ENCODE measurements around the gene ATP9B.

ATP9B gene

DNA sequence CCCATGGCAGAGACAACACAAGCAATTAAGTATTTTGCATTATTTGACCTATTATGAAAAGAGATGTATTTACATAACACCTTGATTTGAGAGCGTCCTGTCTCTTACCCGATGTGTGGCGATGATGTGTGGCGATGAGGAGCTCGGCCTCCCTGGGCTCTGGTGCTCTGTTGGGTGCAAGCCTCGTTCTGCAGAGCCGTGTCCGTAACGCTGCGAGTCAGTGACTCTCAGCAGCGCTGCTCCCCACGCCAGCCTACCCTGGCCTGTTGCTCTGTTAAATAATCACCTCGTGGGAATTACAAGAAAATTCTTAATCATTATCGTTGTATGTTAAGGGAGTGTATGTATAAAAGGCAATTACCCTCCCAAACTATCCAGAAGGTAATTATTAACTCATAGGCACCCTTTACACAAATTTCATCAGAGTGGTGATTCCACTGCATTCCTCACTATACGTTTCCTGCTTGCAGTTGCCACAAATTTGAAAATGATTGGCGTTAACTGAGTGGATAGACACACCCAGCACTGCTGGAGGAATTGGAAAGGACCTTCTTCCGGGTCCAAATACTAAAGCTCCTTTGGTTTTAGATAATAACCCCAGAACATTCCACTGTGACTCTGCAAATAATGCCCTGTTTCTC is 274.5 kb downstream of the ATP9B start:
- Histone ChIP-seq H3K4me3 (ENCODE audit: insufficient read depth, low read depth, low read length) (no peak overlapping the region), H3K9me3 (ENCODE audit: control insufficient read depth, low read length) (no peaks in the 10 kb centered on the region), H3K36me3 (ENCODE audit: control insufficient read depth, insufficient read depth, low read length) (peaks cover 19% of the 10 kb centered on the region), H3K4me1 (ENCODE audit: control insufficient read depth, insufficient read depth, low read length) (no peaks in the 10 kb centered on the region), H3K27ac (ENCODE audit: insufficient read depth, low read depth, low read length, poor library complexity, severe bottlenecking) (no peak overlapping the region), H3K27me3 (ENCODE audit: control insufficient read depth, insufficient read depth, low read length, poor library complexity, severe bottlenecking) (no peaks in the 10 kb centered on the region)
- 88% methylated on average over 16 of the region's 17 CpGs for WGBS, 2 experiments

DNA sequence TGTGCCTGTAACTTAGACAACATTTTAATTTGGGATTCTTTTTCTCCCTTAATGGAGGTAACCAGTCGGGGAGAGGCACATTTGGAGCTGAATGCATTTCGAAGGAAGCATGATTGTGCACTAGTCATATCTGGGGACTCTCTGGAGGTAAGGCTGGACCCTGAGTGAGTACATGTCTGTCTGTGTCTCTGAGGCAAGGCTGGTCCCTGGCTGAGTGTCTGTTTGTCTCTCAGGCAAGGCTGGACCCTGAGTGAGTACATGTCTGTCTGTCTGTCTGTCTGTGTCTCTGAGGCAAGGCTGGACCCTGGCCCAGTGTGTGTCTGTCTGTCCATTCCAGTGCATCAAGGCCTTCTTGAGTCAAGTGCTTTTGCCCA is 275.0 kb downstream of the ATP9B start:
- no peak overlapping the region for H3K4me3 ChIP-seq (ENCODE audit: insufficient read depth, low read depth, low read length)
- no peak overlapping the region for H3K27ac ChIP-seq (ENCODE audit: insufficient read depth, low read depth, low read length, poor library complexity, severe bottlenecking)
- peaks cover 19% of the 10 kb centered on the region for H3K36me3 ChIP-seq (ENCODE audit: control insufficient read depth, insufficient read depth, low read length)
- H3K4me1 ChIP-seq (ENCODE audit: control insufficient read depth, insufficient read depth, low read length), result no peaks in the 10 kb centered on the region
- H3K9me3 ChIP-seq (ENCODE audit: control insufficient read depth, low read length), result no peaks in the 10 kb centered on the region
- no peaks in the 10 kb centered on the region for H3K27me3 ChIP-seq (ENCODE audit: control insufficient read depth, insufficient read depth, low read length, poor library complexity, severe bottlenecking)
- 94 to 95% methylated on average over 2 of the region's 2 CpGs for WGBS, 2 experiments

DNA sequence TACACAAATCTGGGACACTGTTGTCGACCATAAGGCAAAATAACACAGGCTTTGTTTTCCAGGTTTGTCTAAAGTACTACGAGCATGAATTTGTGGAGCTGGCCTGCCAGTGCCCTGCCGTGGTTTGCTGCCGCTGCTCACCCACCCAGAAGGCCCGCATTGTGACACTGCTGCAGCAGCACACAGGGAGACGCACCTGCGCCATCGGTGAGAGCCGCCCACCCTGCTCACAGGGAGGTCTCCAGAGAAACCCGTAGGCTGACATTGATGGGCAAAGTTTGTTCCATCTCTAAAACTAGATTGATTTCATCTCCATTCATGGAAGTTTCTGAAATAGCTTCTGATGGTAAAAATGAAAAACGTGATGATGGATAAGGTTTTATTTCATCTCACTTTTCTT is 276.2 kb downstream of the ATP9B start:
- H3K36me3 ChIP-seq (ENCODE audit: control insufficient read depth, insufficient read depth, low read length), result peaks cover 19% of the 10 kb centered on the region
- H3K9me3 ChIP-seq (ENCODE audit: control insufficient read depth, low read length), result no peaks in the 10 kb centered on the region
- H3K4me3 ChIP-seq (ENCODE audit: insufficient read depth, low read depth, low read length), result no peak overlapping the region
- H3K4me1 ChIP-seq (ENCODE audit: control insufficient read depth, insufficient read depth, low read length), result no peaks in the 10 kb centered on the region
- H3K27ac ChIP-seq (ENCODE audit: insufficient read depth, low read depth, low read length, poor library complexity, severe bottlenecking), result no peak overlapping the region
- H3K27me3 ChIP-seq (ENCODE audit: control insufficient read depth, insufficient read depth, low read length, poor library complexity, severe bottlenecking), result no peaks in the 10 kb centered on the region
- WGBS, 2 experiments, result 93 to 97% methylated on average over 11 of the region's 11 CpGs

DNA sequence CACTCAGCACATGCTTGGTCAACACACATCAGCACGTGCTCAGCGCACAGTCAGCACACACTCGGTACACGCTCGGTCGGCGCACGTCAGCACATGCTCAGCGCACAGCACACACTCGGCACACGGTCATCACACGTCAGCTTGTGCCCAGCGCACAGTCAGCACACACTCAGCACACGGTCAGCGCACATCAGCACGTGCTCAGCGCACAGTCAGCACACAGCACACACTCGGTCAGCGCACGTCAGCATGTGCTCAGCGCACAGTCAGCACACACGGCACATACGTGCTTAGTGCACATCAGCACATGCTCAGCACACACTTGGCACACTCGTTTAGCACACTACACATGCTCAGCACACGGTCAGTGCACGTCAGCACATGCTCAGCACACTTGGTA is 276.8 kb downstream of the ATP9B start:
- Histone ChIP-seq H3K27me3 (ENCODE audit: control insufficient read depth, insufficient read depth, low read length, poor library complexity, severe bottlenecking) (no peaks in the 10 kb centered on the region), H3K27ac (ENCODE audit: insufficient read depth, low read depth, low read length, poor library complexity, severe bottlenecking) (no peak overlapping the region), H3K4me3 (ENCODE audit: insufficient read depth, low read depth, low read length) (no peak overlapping the region), H3K36me3 (ENCODE audit: control insufficient read depth, insufficient read depth, low read length) (peaks cover 19% of the 10 kb centered on the region), H3K9me3 (ENCODE audit: control insufficient read depth, low read length) (no peaks in the 10 kb centered on the region), H3K4me1 (ENCODE audit: control insufficient read depth, insufficient read depth, low read length) (no peaks in the 10 kb centered on the region)
- 95 to 96% methylated on average over 26 of the region's 26 CpGs for WGBS, 2 experiments

DNA sequence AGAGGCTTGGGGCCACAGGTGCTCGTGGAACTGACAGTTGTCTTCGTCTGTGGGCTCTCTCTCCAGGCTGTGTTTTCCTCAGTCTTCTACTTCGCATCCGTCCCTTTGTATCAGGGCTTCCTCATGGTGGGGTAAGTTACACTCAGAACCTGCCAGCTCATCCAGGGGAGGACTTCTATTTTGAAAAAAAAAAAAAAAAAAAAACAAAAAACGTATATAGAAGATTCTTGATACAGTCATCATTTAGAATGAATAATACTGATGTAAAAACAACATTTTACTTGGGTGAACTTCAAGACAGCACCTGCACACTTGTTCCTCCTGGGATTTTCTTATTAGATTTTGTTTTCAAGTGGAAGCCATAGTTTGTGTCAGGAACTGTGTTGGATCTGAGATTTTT is 278.9 kb downstream of the ATP9B start:
- Histone ChIP-seq H3K9me3 (ENCODE audit: control insufficient read depth, low read length) (no peaks in the 10 kb centered on the region), H3K27me3 (ENCODE audit: control insufficient read depth, insufficient read depth, low read length, poor library complexity, severe bottlenecking) (no peaks in the 10 kb centered on the region), H3K4me3 (ENCODE audit: insufficient read depth, low read depth, low read length) (no peak overlapping the region), H3K4me1 (ENCODE audit: control insufficient read depth, insufficient read depth, low read length) (no peaks in the 10 kb centered on the region), H3K27ac (ENCODE audit: insufficient read depth, low read depth, low read length, poor library complexity, severe bottlenecking) (no peak overlapping the region), H3K36me3 (ENCODE audit: control insufficient read depth, insufficient read depth, low read length) (peaks cover 19% of the 10 kb centered on the region)
- 94 to 98% methylated on average over 4 of the region's 5 CpGs for WGBS, 2 experiments

DNA sequence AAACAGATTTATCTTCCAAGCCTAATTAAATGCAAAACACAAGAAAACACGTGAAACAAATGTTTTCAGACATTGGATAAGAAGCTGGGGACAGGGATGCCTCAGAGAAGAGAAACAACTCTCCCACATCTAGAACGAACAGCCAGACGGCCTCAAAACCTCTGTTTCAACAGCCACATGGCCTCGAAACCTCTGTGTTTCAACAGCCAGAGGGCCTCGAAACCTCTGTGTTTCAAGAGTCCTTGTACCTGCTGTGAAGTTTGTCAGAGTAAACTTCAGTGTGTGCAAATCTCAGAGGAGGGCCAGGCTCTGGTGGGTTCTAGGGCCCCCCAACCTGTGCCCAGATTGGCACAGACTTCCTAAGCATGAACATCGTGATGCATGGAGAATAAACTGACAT is 283.2 kb downstream of the ATP9B start:
- Histone ChIP-seq H3K36me3 (ENCODE audit: control insufficient read depth, insufficient read depth, low read length) (no peaks in the 10 kb centered on the region), H3K27me3 (ENCODE audit: control insufficient read depth, insufficient read depth, low read length, poor library complexity, severe bottlenecking) (no peaks in the 10 kb centered on the region), H3K4me3 (ENCODE audit: insufficient read depth, low read depth, low read length) (no peak overlapping the region), H3K4me1 (ENCODE audit: control insufficient read depth, insufficient read depth, low read length) (no peaks in the 10 kb centered on the region), H3K27ac (ENCODE audit: insufficient read depth, low read depth, low read length, poor library complexity, severe bottlenecking) (no peak overlapping the region), H3K9me3 (ENCODE audit: control insufficient read depth, low read length) (no peaks in the 10 kb centered on the region)
- WGBS, 2 experiments, result 76% methylated on average over 6 of the region's 6 CpGs

DNA sequence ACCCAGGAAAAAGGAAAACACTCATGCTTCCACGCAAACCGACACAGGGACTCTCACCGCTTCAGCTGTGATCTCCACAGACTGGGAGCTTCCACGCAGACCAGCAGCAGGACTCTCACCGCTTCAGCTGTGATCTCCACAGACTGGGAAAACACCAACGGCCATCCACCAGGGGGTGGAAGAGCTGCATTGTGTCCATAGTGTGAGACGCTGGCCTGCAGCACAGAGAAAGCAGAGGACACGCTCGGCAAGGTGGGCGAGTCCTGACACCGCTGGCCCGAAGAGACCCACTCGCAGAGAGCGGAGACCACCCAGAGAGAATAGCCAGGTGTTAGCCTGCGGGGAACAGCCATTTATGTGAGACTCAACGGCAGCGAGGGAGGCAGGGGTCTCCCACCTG is 284.1 kb downstream of the ATP9B start:
- no peaks in the 10 kb centered on the region for H3K27me3 ChIP-seq (ENCODE audit: control insufficient read depth, insufficient read depth, low read length, poor library complexity, severe bottlenecking)
- H3K4me1 ChIP-seq (ENCODE audit: control insufficient read depth, insufficient read depth, low read length), result no peaks in the 10 kb centered on the region
- 89 to 90% methylated on average over 17 of the region's 17 CpGs for WGBS, 2 experiments
- H3K4me3 ChIP-seq (ENCODE audit: insufficient read depth, low read depth, low read length), result no peak overlapping the region
- no peaks in the 10 kb centered on the region for H3K36me3 ChIP-seq (ENCODE audit: control insufficient read depth, insufficient read depth, low read length)
- no peak overlapping the region for H3K27ac ChIP-seq (ENCODE audit: insufficient read depth, low read depth, low read length, poor library complexity, severe bottlenecking)
- no peaks in the 10 kb centered on the region for H3K9me3 ChIP-seq (ENCODE audit: control insufficient read depth, low read length)

DNA sequence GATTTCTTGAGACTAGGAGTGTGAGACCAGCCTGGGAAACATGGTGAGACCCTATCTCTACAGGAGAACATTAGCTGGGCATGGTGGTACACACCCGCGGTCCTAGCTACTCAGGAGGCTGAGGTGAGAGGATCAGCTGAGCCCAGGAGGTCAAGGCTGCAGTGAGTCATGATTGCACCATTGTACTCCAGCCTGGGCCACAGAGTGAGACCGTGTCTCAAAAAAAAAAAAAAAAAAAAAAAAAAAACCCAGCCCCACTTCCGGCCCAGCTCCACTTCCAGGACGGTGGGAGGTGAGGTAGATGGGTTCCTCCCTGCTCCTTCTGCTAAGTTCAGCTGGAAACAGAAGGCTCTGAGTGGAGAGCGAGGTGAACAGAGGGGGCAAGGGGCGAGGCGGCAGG is 285.2 kb downstream of the ATP9B start:
- no peaks in the 10 kb centered on the region for H3K4me1 ChIP-seq (ENCODE audit: control insufficient read depth, insufficient read depth, low read length)
- WGBS, 2 experiments, result 94 to 98% methylated on average over 7 to 8 of the region's 8 CpGs
- H3K27me3 ChIP-seq (ENCODE audit: control insufficient read depth, insufficient read depth, low read length, poor library complexity, severe bottlenecking), result no peaks in the 10 kb centered on the region
- H3K9me3 ChIP-seq (ENCODE audit: control insufficient read depth, low read length), result no peaks in the 10 kb centered on the region
- no peak overlapping the region for H3K27ac ChIP-seq (ENCODE audit: insufficient read depth, low read depth, low read length, poor library complexity, severe bottlenecking)
- no peaks in the 10 kb centered on the region for H3K36me3 ChIP-seq (ENCODE audit: control insufficient read depth, insufficient read depth, low read length)
- no peak overlapping the region for H3K4me3 ChIP-seq (ENCODE audit: insufficient read depth, low read depth, low read length)

DNA sequence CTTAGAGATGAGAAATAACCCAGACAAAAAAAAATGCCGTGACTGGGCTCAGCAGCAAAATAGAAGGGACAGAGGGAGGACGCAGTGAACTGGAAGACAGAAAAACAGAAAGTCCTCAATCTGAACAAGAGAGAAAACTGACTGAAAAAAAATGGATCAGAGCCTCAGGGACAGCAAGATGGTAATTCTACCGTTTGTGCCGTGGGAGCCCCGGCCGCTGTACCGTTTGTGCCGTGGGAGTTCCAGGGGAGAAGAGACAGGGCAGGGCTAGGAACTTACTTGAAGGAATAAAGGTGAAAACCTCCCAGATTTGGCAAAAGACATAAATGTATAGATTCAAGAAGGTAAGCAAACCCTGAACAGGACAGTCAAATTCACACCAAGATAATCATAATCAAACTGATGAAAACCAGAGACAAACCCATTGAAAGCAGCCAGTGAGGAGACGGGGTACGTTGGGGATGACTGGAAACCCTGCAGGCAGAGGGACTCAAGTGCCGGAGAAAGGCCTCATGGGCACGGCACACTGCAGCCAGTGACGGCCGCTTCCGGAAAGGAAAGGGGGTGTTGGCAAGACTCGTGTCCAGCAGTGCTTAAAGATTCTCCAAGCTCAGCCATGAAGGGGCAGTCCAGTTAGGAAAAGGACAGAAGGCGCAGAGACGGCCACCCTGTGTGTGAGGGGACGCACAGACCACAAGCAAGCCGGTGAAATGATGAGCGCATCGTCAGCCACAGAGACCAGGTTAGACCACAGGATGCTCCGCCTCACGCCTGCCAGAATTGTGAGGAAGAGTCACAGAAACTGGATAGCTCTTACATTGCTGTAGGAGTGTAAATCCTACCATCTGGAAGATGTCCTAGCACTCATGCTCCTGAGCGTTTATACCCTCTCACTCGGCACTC is 286.5 kb downstream of the ATP9B start:
- Histone ChIP-seq H3K27ac (ENCODE audit: insufficient read depth, low read depth, low read length, poor library complexity, severe bottlenecking) (no peak overlapping the region), H3K27me3 (ENCODE audit: control insufficient read depth, insufficient read depth, low read length, poor library complexity, severe bottlenecking) (no peaks in the 10 kb centered on the region), H3K4me3 (ENCODE audit: insufficient read depth, low read depth, low read length) (no peak overlapping the region), H3K36me3 (ENCODE audit: control insufficient read depth, insufficient read depth, low read length) (no peaks in the 10 kb centered on the region), H3K9me3 (ENCODE audit: control insufficient read depth, low read length) (no peaks in the 10 kb centered on the region), H3K4me1 (ENCODE audit: control insufficient read depth, insufficient read depth, low read length) (no peaks in the 10 kb centered on the region)
- WGBS, 2 experiments, result 91 to 93% methylated on average over 26 of the region's 26 CpGs

DNA sequence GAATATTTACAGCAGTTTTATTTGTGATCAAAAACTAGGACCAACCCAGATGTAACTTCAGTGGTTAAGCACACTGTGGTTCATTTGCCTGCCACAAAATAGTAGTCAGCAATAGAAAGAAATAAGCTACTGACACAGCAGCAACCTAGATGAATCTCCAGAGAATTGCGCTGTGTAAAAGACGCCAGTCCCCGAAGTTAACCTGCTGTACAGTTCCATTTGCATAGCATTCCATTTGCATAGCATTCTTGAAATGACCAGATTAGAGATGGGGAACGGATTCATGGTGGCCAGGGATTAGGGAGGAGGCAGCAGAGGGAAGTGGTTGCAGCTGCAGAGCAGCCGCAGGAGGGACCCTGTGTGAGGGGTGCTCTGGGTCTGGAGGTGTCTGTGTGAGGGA is 287.2 kb downstream of the ATP9B start:
- Histone ChIP-seq H3K4me3 (ENCODE audit: insufficient read depth, low read depth, low read length) (no peak overlapping the region), H3K27ac (ENCODE audit: insufficient read depth, low read depth, low read length, poor library complexity, severe bottlenecking) (no peak overlapping the region), H3K4me1 (ENCODE audit: control insufficient read depth, insufficient read depth, low read length) (no peaks in the 10 kb centered on the region), H3K27me3 (ENCODE audit: control insufficient read depth, insufficient read depth, low read length, poor library complexity, severe bottlenecking) (no peaks in the 10 kb centered on the region), H3K36me3 (ENCODE audit: control insufficient read depth, insufficient read depth, low read length) (peaks cover 3% of the 10 kb centered on the region), H3K9me3 (ENCODE audit: control insufficient read depth, low read length) (no peaks in the 10 kb centered on the region)
- WGBS, 2 experiments, result 88 to 96% methylated on average over 5 of the region's 5 CpGs

Measured in ectodermal cell (in vitro differentiated cells).